ENCODE measurements around the gene GAS2.

Gene GAS2

GRCh38 chr11:22742157-22742613 lies 75.8 kb downstream of the GAS2 start:
- H3K9ac ChIP-seq (ENCODE audit: low read length), result no peak overlapping the region
- no peaks in the 10 kb centered on the region for H4K20me1 ChIP-seq (ENCODE audit: low read depth, low read length)
- no peaks in the 10 kb centered on the region; the same call in 1 of the 2 replicates for H3K36me3 ChIP-seq (ENCODE audit: low read length)
- no peak overlapping the region for H3K27ac ChIP-seq (ENCODE audit: low read depth, low read length)
- H3K27me3 ChIP-seq (ENCODE audit: low read length), result no peaks in the 10 kb centered on the region
- no peak overlapping the region for H3K4me2 ChIP-seq (ENCODE audit: low read depth, low read length, poor library complexity, severe bottlenecking)
- no peak overlapping the region for H2AFZ ChIP-seq (ENCODE audit: low read depth, low read length, severe bottlenecking)
- TF ChIP-seq EZH2phosphoT487 (conservative IDR thresholded peaks at IDR 0.05; ENCODE audit: low read length), result no peak
- TF ChIP-seq CTCF (IDR thresholded peaks at IDR 0.05; ENCODE audit: insufficient read depth, low read length, poor library complexity, severe bottlenecking), result no peak
- H3K9me2 ChIP-seq (replicated peaks; ENCODE audit: insufficient read depth, low read length), result no peaks in the 10 kb centered on the region
- H3K79me2 ChIP-seq (ENCODE audit: insufficient read depth, low read length), result no peaks in the 10 kb centered on the region
- H3F3A ChIP-seq (ENCODE audit: insufficient read depth), result no peaks in the 10 kb centered on the region
- H3K9me3 ChIP-seq (ENCODE audit: insufficient read depth, low read length), result no peaks in the 10 kb centered on the region
- no peak overlapping the region for H3K4me3 ChIP-seq (ENCODE audit: insufficient read depth, low read length, poor library complexity, severe bottlenecking)

GRCh38 chr11:22749536-22749935 lies 83.1 kb downstream of the GAS2 start:
- no peaks in the 10 kb centered on the region for H3K79me2 ChIP-seq (ENCODE audit: insufficient read depth, low read length)

GRCh38 chr11:22752908-22753310 lies 86.5 kb downstream of the GAS2 start:
- no peaks in the 10 kb centered on the region for H3K36me3 ChIP-seq (ENCODE audit: low read length)
- H3K9me2 ChIP-seq (replicated peaks; ENCODE audit: insufficient read depth, low read length), result no peaks in the 10 kb centered on the region
- no peak overlapping the region for H3K9ac ChIP-seq (ENCODE audit: low read length)
- H4K20me1 ChIP-seq (ENCODE audit: low read depth, low read length), result no peaks in the 10 kb centered on the region
- no peak overlapping the region for H3K4me2 ChIP-seq (ENCODE audit: low read depth, low read length, poor library complexity, severe bottlenecking)
- H3K27ac ChIP-seq (ENCODE audit: low read depth, low read length), result no peak overlapping the region
- no peak for TF ChIP-seq EZH2phosphoT487 (conservative IDR thresholded peaks at IDR 0.05; ENCODE audit: low read length)
- no peak for TF ChIP-seq CTCF (IDR thresholded peaks at IDR 0.05; ENCODE audit: insufficient read depth, low read length, poor library complexity, severe bottlenecking)
- H3F3A ChIP-seq (ENCODE audit: insufficient read depth), result no peaks in the 10 kb centered on the region
- H3K27me3 ChIP-seq (ENCODE audit: low read length), result no peaks in the 10 kb centered on the region
- no peak overlapping the region for H2AFZ ChIP-seq (ENCODE audit: low read depth, low read length, severe bottlenecking)
- H3K4me3 ChIP-seq (ENCODE audit: insufficient read depth, low read length, poor library complexity, severe bottlenecking), result no peak overlapping the region
- no peaks in the 10 kb centered on the region for H3K79me2 ChIP-seq (ENCODE audit: insufficient read depth, low read length)
- no peaks in the 10 kb centered on the region for H3K9me3 ChIP-seq (ENCODE audit: insufficient read depth, low read length)

More at GRCh38 chr11:22749536-22749935, 83.1 kb downstream of the GAS2 start:
- Histone ChIP-seq H4K20me1 (ENCODE audit: low read depth, low read length) (no peaks in the 10 kb centered on the region), H3K9ac (ENCODE audit: low read length) (no peak overlapping the region), H3K4me2 (ENCODE audit: low read depth, low read length, poor library complexity, severe bottlenecking) (no peak overlapping the region), H2AFZ (ENCODE audit: low read depth, low read length, severe bottlenecking) (no peak overlapping the region), H3K27me3 (ENCODE audit: low read length) (no peaks in the 10 kb centered on the region), H3K9me2 (replicated peaks; ENCODE audit: insufficient read depth, low read length) (no peaks in the 10 kb centered on the region), H3K27ac (ENCODE audit: low read depth, low read length) (no peak overlapping the region), H3F3A (ENCODE audit: insufficient read depth) (no peaks in the 10 kb centered on the region), H3K4me3 (ENCODE audit: insufficient read depth, low read length, poor library complexity, severe bottlenecking) (no peak overlapping the region), H3K36me3 (ENCODE audit: low read length) (no peaks in the 10 kb centered on the region), H3K9me3 (ENCODE audit: insufficient read depth, low read length) (no peaks in the 10 kb centered on the region)
- TF ChIP-seq EZH2phosphoT487 (conservative IDR thresholded peaks at IDR 0.05; ENCODE audit: low read length) (no peak), CTCF (IDR thresholded peaks at IDR 0.05; ENCODE audit: insufficient read depth, low read length, poor library complexity, severe bottlenecking) (no peak)
